SK-N-MC (cell line): ENCODE results near the gene ELOVL3.

ENCODE experiments used
- EZH2 ChIP-seq: fragments of 200-600 bp; sonication (generic); IDR thresholded peaks from one replicate; pipeline ENCODE4 v1.6.1; 2017; ENCODE audit warnings: antibody characterized with exemption
- POLR2AphosphoS5 ChIP-seq: IDR thresholded peaks from 2 replicates; pipeline ENCODE4 v1.6.1; 2012; ENCODE audit warnings: mild to moderate bottlenecking, low read depth, low read length, borderline replicate concordance

DNA sequence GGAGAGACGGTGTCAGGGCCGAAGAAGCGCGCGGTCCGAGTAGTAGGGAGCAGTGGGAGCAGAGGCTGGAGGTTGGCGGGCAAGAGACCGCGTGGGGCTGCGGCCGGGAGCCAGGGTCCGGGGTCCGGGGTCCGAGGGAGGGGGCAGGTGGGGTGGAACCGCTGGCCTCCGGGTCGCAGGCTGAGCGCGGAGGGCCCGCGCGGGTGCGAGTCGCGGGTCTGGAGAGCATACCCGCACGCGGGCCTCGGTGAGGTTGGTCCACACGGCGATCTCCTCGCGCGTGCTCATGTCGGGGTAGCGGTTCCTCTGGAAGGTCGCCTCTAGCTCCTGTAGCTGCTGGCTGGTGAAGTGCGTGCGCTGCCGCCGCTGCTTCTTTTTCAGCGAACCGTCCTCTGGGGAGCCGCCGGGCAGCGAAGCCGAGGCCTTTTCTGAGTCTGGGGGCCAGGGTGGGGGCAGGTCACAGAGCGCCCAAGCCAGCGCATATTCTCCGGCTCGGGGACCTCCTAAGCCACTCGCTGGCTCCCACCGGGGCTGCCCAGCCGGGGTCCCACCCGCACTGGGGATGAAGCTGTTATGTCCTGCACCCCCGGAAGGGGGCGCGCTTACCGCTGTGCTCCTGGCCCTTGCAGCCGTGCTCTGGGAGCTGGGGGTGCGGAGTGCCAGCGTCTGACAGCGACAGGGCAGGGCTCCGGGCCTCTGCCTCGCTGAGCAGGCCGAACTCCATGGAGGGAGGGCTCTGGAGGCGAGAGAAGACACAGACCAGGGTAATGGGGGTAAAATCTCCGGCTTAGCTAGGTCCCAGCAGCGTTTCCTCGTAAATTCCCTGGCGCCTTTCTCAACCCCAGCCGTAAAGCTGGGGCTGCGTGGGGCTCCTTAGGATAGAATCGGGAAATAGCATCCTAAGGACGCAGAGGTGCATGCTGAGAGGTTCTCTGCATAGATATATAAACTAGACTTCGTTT, 5.5 kb downstream of the ELOVL3 start:
- no peak for TF ChIP-seq EZH2
- TF ChIP-seq POLR2AphosphoS5 = no peak
